H1 (cell line): ENCODE results near the gene C1S. TPM values are rescaled to one million over a fixed set of nuclear protein-coding genes. Genes with fewer than 3 reads are reported as not detected.

ENCODE experiments used
- CTCF ChIA-PET: fragments of 300-600 bp; sonication (Branson Sonifier 250); formaldehyde crosslinking; loops from one replicate; lab custom pipeline; 2021; ENCODE audit not compliant: partially characterized antibody; lab: Charles Lee
- POLR2A ChIA-PET: fragments of 300-600 bp; sonication (Branson Sonifier 250); formaldehyde crosslinking; loops from one replicate; lab custom pipeline; 2021; ENCODE audit warnings: inconsistent platforms; ENCODE audit not compliant: partially characterized antibody; lab: Charles Lee
- DNase-seq, 2 experiments: peaks; one replicate each; pipeline versions ENCODE4 v3.0.0 to v3.0.0-alpha.2; 2010 to 2022; ENCODE audit warnings: low spot score in 2 of 2, low read depth in 1 of 2, mixed read lengths in 1 of 2
- FAIRE-seq: peaks from 2 replicates; lab custom pipeline; 2011; peaks lifted over from hg19 to GRCh38; lab: Jason Lieb, UNC
- H2AFZ ChIP-seq: 2 replicates; pipeline ENCODE4 v1.8.1; 2012; ENCODE audit warnings: low read length, inconsistent platforms
- H2AK5ac ChIP-seq: 2 replicates; pipeline ENCODE4 v1.6.1; 2013; ENCODE audit warnings: low read depth, low read length
- H2BK120ac ChIP-seq: replicated peaks from 2 replicates; pipeline ENCODE3; 2013; ENCODE audit warnings: low read depth, low read length, inconsistent platforms
- H2BK12ac ChIP-seq: 2 replicates; pipeline ENCODE4 v1.6.1; 2013; ENCODE audit warnings: low read depth, low read length
- H2BK15ac ChIP-seq: 2 replicates; pipeline ENCODE4 v1.6.1; 2013; ENCODE audit warnings: low read length
- H2BK20ac ChIP-seq: 2 replicates; pipeline ENCODE4 v1.6.1; 2013; ENCODE audit warnings: low read length
- H2BK5ac ChIP-seq: 2 replicates; pipeline ENCODE4 v1.6.1; 2013; ENCODE audit warnings: low read depth, low read length
- H3K14ac ChIP-seq: 2 replicates; pipeline ENCODE4 v1.6.1; 2013; ENCODE audit warnings: inconsistent platforms; ENCODE audit not compliant: insufficient read length
- H3K18ac ChIP-seq: 2 replicates; pipeline ENCODE4 v1.6.1; 2013; ENCODE audit warnings: low read length; ENCODE audit errors: extremely low read depth
- H3K23ac ChIP-seq: 2 replicates; pipeline ENCODE4 v1.6.1; 2013; ENCODE audit warnings: inconsistent platforms; ENCODE audit not compliant: insufficient read length
- H3K23me2 ChIP-seq: 2 replicates; pipeline ENCODE4 v1.6.1; 2013; ENCODE audit warnings: low read depth, low read length
- H3K27ac ChIP-seq: 2 replicates; pipeline ENCODE4 v1.6.1; 2011; ENCODE audit warnings: low read depth, low read length, inconsistent platforms
- H3K27me3 ChIP-seq, 4 experiments: replicated peaks in 1 of 4; 1 replicate in 1 of 4; 2 replicates in 3 of 4; pipeline versions ENCODE4 v1.6.1 to v1.8.1; 2011 to 2013; ENCODE audit warnings: low read length in 3 of 4, mild to moderate bottlenecking in 3 of 4, inconsistent platforms in 2 of 4, mixed read lengths in 2 of 4, moderate library complexity in 1 of 4; ENCODE audit not compliant: control insufficient read depth in 3 of 4, insufficient read depth in 3 of 4; ENCODE audit errors: extremely low read depth in 1 of 4
- H3K36me3 ChIP-seq, 4 experiments: 2 replicates each; pipeline versions ENCODE4 v1.6.1 to v1.8.1; 2011 to 2013; ENCODE audit warnings: mild to moderate bottlenecking in 4 of 4, low read length in 3 of 4, moderate library complexity in 2 of 4, control low read depth in 1 of 4, inconsistent platforms in 1 of 4; ENCODE audit not compliant: insufficient read depth in 4 of 4, control insufficient read depth in 2 of 4
- H3K4ac ChIP-seq: replicated peaks from 2 replicates; pipeline ENCODE3; 2013; ENCODE audit warnings: low read length, low read depth, mixed read lengths, inconsistent platforms; ENCODE audit not compliant: insufficient read length
- H3K4me1 ChIP-seq, 4 experiments: replicated peaks in 1 of 4; 1 replicate in 1 of 4; 2 replicates in 3 of 4; pipeline versions ENCODE4 v1.6.1 to v1.8.1; 2011 to 2013; ENCODE audit warnings: low read length in 3 of 4, inconsistent platforms in 2 of 4, mixed read lengths in 1 of 4; ENCODE audit not compliant: insufficient read depth in 4 of 4, control insufficient read depth in 3 of 4
- H3K4me2 ChIP-seq, 2 experiments: 2 replicates each; pipeline versions ENCODE4 v1.6.1 to v1.8.1; 2011 to 2013; ENCODE audit warnings: low read depth in 2 of 2, low read length in 2 of 2, control low read depth in 1 of 2, inconsistent platforms in 1 of 2, mild to moderate bottlenecking in 1 of 2; ENCODE audit not compliant: insufficient read depth in 1 of 2
- H3K4me3 ChIP-seq, 4 experiments: fragments of 200-600, 300-600 bp in 1 of 4; sonication (generic), shearing (Covaris generic), sonication (Bioruptor Twin) in 1 of 4; 2 replicates each; pipeline versions ENCODE4 v1.5.1 to v1.8.1; 2011 to 2016; ENCODE audit warnings: low read length in 4 of 4, low read depth in 3 of 4, control low read depth in 2 of 4, inconsistent platforms in 2 of 4, mild to moderate bottlenecking in 2 of 4, mixed read lengths in 1 of 4, moderate library complexity in 1 of 4; ENCODE audit not compliant: insufficient read depth in 2 of 4; ENCODE audit errors: extremely low read depth in 1 of 4
- H3K56ac ChIP-seq: replicated peaks from 2 replicates; pipeline ENCODE3; 2013; ENCODE audit warnings: low read depth, mild to moderate bottlenecking, mixed read lengths, low read length, inconsistent platforms; ENCODE audit not compliant: insufficient read length
- H3K79me1 ChIP-seq: 2 replicates; pipeline ENCODE4 v1.6.1; 2013; ENCODE audit warnings: low read depth, low read length, control low read depth
- H3K79me2 ChIP-seq, 2 experiments: 2 replicates each; pipeline versions ENCODE4 v1.6.1 to v1.8.1; 2012 to 2013; ENCODE audit warnings: low read length in 2 of 2, mild to moderate bottlenecking in 2 of 2, inconsistent platforms in 1 of 2; ENCODE audit not compliant: insufficient read depth in 2 of 2, control insufficient read depth in 1 of 2
- H3K9ac ChIP-seq, 4 experiments: replicated peaks in 1 of 4; 1 replicate in 1 of 4; 2 replicates in 3 of 4; pipeline versions ENCODE4 v1.6.1 to v1.8.1; 2011 to 2013; ENCODE audit warnings: low read depth in 3 of 4, low read length in 3 of 4, control low read depth in 2 of 4, mild to moderate bottlenecking in 2 of 4, moderate library complexity in 2 of 4, inconsistent platforms in 1 of 4; ENCODE audit errors: extremely low read depth in 1 of 4
- H3K9me3 ChIP-seq, 2 experiments: 2 replicates each; pipeline versions ENCODE4 v1.6.1 to v1.8.1; 2012 to 2013; ENCODE audit warnings: mild to moderate bottlenecking in 2 of 2, moderate library complexity in 2 of 2, control low read depth in 1 of 2, inconsistent platforms in 1 of 2, low read depth in 1 of 2, low read length in 1 of 2, mixed read lengths in 1 of 2; ENCODE audit not compliant: insufficient read depth in 2 of 2
- H4K20me1 ChIP-seq, 2 experiments: replicated peaks in 1 of 2; 2 replicates each; pipeline versions ENCODE3 to v1.8.1; 2011 to 2013; ENCODE audit warnings: inconsistent platforms in 2 of 2, low read length in 2 of 2, mild to moderate bottlenecking in 1 of 2; ENCODE audit not compliant: insufficient read depth in 2 of 2, control insufficient read depth in 1 of 2
- H4K5ac ChIP-seq: 2 replicates; pipeline ENCODE4 v1.6.1; 2013; ENCODE audit warnings: low read length, low read depth, mixed read lengths, inconsistent platforms; ENCODE audit not compliant: insufficient read length
- H4K8ac ChIP-seq: 2 replicates; pipeline ENCODE4 v1.8.0; 2013; ENCODE audit warnings: mild to moderate bottlenecking, moderate library complexity, low read length, inconsistent platforms; ENCODE audit not compliant: insufficient read depth; ENCODE audit errors: extremely low read depth
- H4K91ac ChIP-seq: replicated peaks from 2 replicates; pipeline ENCODE3; 2013; ENCODE audit warnings: low read length, mixed read lengths, inconsistent platforms; ENCODE audit not compliant: insufficient read length
- EZH2 ChIP-seq: fragments of 200-600 bp; sonication (generic); IDR thresholded peaks from 2 replicates; pipeline ENCODE4 v1.7.1; 2012; ENCODE audit warnings: low read depth, mild to moderate bottlenecking, moderate library complexity, low read length, inconsistent platforms; ENCODE audit not compliant: severe bottlenecking
- KDM5A ChIP-seq: fragments of 200-600 bp; IDR thresholded peaks from 2 replicates; pipeline ENCODE4 v1.7.1; 2012; ENCODE audit warnings: mild to moderate bottlenecking, low read length, inconsistent platforms, mixed read lengths
- POLR2AphosphoS5 ChIP-seq: IDR thresholded peaks from 2 replicates; pipeline ENCODE4 v1.6.1; 2011; ENCODE audit warnings: low read depth, low read length
- RNF2 ChIP-seq: fragments of 200-900, 300-1000 bp; sonication (generic); IDR thresholded peaks from 2 replicates; pipeline ENCODE4 v1.7.1; 2016; ENCODE audit warnings: borderline replicate concordance, low read depth, mild to moderate bottlenecking, antibody characterized with exemption, low read length; ENCODE audit not compliant: poor library complexity, severe bottlenecking; ENCODE audit errors: missing control alignments
- SIN3A ChIP-seq, 2 experiments: IDR thresholded peaks in 1 of 2; conservative IDR thresholded peaks in 1 of 2; 2 replicates each; pipeline ENCODE4 v1.6.1; 2011 to 2012; ENCODE audit warnings: low read length in 2 of 2, improper control_type of control experiment in 1 of 2, low read depth in 1 of 2, mild to moderate bottlenecking in 1 of 2
- SIX5 ChIP-seq: IDR thresholded peaks from 2 replicates; pipeline ENCODE4 v1.6.1; 2011; ENCODE audit warnings: mild to moderate bottlenecking, low read depth, low read length
- SRF ChIP-seq: IDR thresholded peaks from 2 replicates; pipeline ENCODE4 v1.6.1; 2011; ENCODE audit warnings: mild to moderate bottlenecking, low read depth, low read length, moderate library complexity
- TAF1 ChIP-seq: IDR thresholded peaks from 2 replicates; pipeline ENCODE4 v1.6.1; 2011; ENCODE audit warnings: mild to moderate bottlenecking, low read depth, low read length
- TBP ChIP-seq: IDR thresholded peaks from 2 replicates; pipeline ENCODE4 v1.6.1; 2011; ENCODE audit warnings: low read depth, low read length, improper control_type of control experiment
- WGBS, 2 experiments: shearing (Covaris generic) in 1 of 2; methylation state at CpG; one replicate each; pipeline versions ENCODE4 v1.1.6 to v1.1.7; 2013 to 2015; ENCODE audit warnings: low lambda C conversion rate in 2 of 2, mixed read lengths in 2 of 2, inconsistent platforms in 1 of 2, low coverage in 1 of 2, missing lambda C conversion rate in 1 of 2; ENCODE audit not compliant: insufficient replicate concordance in 2 of 2, insufficient coverage in 1 of 2, insufficient read length in 1 of 2; ENCODE audit errors: extremely low coverage in 1 of 2, missing lambda C conversion rate in 1 of 2; 5-methylcytosine and 5-hydroxymethylcytosine counted together
- polyA plus RNA-seq, 7 experiments: library from polyadenylated mRNA; depleted of rRNA in 3 of 7; stranded (reverse) in 5 of 7; unstranded in 2 of 7; fragments of >200 nt in 5 of 7; fragments of 200-250 nt in 2 of 7; gene quantifications; 1 replicate in 5 of 7; 2 replicates in 1 of 7; 4 replicates in 1 of 7; pipeline versions ENCODE4 v1.2.1 to v1.2.3, GENCODE V29; 2011 to 2013; ENCODE audit warnings: missing spikeins in 2 of 7, mixed read lengths in 2 of 7
- total RNA-seq: library from RNA; stranded (reverse); fragmentation: NEBNext Ultra II Directional; extraction: Animal tissue kit (Norgen Biotek cat#: 25700); gene quantifications from 2 replicates; pipeline ENCODE4 v1.2.1, GENCODE V29; 2021
- TF ChIP-seq, protein P1 (sequence below), 3 experiments: IDR thresholded peaks; 1 replicate in 2 of 3; 2 replicates in 1 of 3; pipeline versions ENCODE4 v1.5.1 to v1.6.1; 2011; ENCODE audit warnings: low read length in 3 of 3, mild to moderate bottlenecking in 3 of 3, inconsistent platforms in 2 of 3, low read depth in 1 of 3, moderate library complexity in 1 of 3; ENCODE audit not compliant: insufficient read depth in 1 of 3; ENCODE audit errors: control extremely low read depth in 1 of 3

The C1S gene
- total and polyA plus RNA-seq, 2 of the 8 experiments (the other 6 are each of a cell fraction or from before 2014, with no cell fraction given), result 4.4 to 7.3 TPM

DNA sequence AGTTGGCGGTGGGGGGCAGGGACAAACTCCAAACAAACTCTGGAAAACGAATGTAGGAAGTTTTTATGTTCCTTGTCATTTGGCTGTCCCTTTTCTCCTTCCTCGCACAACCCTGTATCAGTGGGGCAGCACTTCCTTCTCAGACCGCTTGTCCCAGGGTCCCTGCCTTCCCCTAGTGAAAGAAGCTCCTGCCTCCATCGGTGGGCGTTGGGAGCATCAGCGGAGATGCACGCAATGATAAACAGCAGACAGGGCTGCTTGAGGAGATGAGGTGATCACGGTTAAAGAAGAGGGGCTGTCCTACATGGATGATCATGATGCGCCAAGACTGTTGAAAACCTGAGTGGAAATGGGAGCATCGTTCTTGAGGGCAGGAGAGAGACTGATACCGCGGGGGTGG lies 620 bp downstream of the C1S start:
- Histone ChIP-seq H3K9ac (no peak overlapping the region), H2AFZ (peak overlapping the region; percentile 92; the same call in 1 of the 2 replicates)

More for the DNA sequence above, 620 bp downstream of the C1S start:
- Histone ChIP-seq H3K4me2 (peak overlapping the region; percentile 5 to 25; a peak in 1 of 4 replicates), H3K79me1 (no peaks in the 10 kb centered on the region), H3K23me2 (no peaks in the 10 kb centered on the region), H3K18ac (no peak overlapping the region), H3K23ac (no peak overlapping the region), H2AK5ac (no peak overlapping the region), H2BK120ac (no peak overlapping the region), H3K79me2 (no peaks in the 10 kb centered on the region), H3K4me3 (no peak overlapping the region), H3K27me3 (no peaks in the 10 kb centered on the region), H2BK20ac (no peak overlapping the region), H4K91ac (no peak overlapping the region), H3K9me3 (no peaks in the 10 kb centered on the region), H4K5ac (no peak overlapping the region), H2BK5ac (no peak overlapping the region), H3K36me3 (no peaks in the 10 kb centered on the region), H3K27ac (no peak overlapping the region), H3K56ac (no peak overlapping the region), H3K4me1 (peaks cover 0 to 5% (median 2%) of the 10 kb centered on the region in 4 experiments; a peak in 3 of 7 replicates), H2BK12ac (no peak overlapping the region; the same call in 1 of the 2 replicates), H2BK15ac (no peak overlapping the region), H4K20me1 (no peaks in the 10 kb centered on the region), H4K8ac (no peak overlapping the region), H3K4ac (no peak overlapping the region), H3K14ac (no peak overlapping the region)
- FAIRE-seq (no peak), DNase-seq (no peak)
- CTCF ChIA-PET, result interaction anchor here (0.7 to 6.7 kb wide), 18 partner anchors 11 to 95 kb away, joined by 3 to 58 read pairs (median 6); partner anchors contain the start of gene C1RL
- 85% methylated on average over 13 of the region's 13 CpGs; no CpG with 5 or more reads in 1 of the 2 experiments for WGBS, 2 experiments
- POLR2A ChIA-PET, result interaction anchor here (0.6 to 2.5 kb wide), 7 partner anchors 9 to 117 kb away, joined by 3 to 39 read pairs (median 5); partner anchors contain the start of genes C12orf57, C1RL and RNU7-1
- TF ChIP-seq TBP (no peak), EZH2 (no peak), RNF2 (no peak), TAF1 (no peak; the same call in 1 of the 2 replicates), SIX5 (no peak), SIN3A (conservative IDR thresholded peaks at IDR 0.05 in 1 of 2, IDR thresholded peaks at IDR 0.05 in 1 of 2; ENCODE audit: low read depth in 1 of 2, low read length in 2 of 2) (no peak), KDM5A (no peak), POLR2AphosphoS5 (no peak), SRF (no peak)
- TF ChIP-seq, protein P1, sequence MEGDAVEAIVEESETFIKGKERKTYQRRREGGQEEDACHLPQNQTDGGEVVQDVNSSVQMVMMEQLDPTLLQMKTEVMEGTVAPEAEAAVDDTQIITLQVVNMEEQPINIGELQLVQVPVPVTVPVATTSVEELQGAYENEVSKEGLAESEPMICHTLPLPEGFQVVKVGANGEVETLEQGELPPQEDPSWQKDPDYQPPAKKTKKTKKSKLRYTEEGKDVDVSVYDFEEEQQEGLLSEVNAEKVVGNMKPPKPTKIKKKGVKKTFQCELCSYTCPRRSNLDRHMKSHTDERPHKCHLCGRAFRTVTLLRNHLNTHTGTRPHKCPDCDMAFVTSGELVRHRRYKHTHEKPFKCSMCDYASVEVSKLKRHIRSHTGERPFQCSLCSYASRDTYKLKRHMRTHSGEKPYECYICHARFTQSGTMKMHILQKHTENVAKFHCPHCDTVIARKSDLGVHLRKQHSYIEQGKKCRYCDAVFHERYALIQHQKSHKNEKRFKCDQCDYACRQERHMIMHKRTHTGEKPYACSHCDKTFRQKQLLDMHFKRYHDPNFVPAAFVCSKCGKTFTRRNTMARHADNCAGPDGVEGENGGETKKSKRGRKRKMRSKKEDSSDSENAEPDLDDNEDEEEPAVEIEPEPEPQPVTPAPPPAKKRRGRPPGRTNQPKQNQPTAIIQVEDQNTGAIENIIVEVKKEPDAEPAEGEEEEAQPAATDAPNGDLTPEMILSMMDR (IDR thresholded peaks at IDR 0.05; ENCODE audit: control extremely low read depth in 1 of 3, insufficient read depth in 1 of 3, low read depth in 1 of 3, low read length in 3 of 3), result no peak
